ENCODE measurements around the gene TBC1D22A.

The TBC1D22A gene

GRCh38 chr22:47066616-47066905 is 304.1 kb downstream of the TBC1D22A start:
- Histone ChIP-seq H3K4me1 (ENCODE audit: low read length) (no peaks in the 10 kb centered on the region), H3K27ac (ENCODE audit: low read length) (no peak overlapping the region), H3K9me2 (replicated peaks; ENCODE audit: insufficient read depth, low read length) (no peaks in the 10 kb centered on the region), H3K27me3 (replicated peaks; ENCODE audit: insufficient read depth, low read length) (no peaks in the 10 kb centered on the region), H3K36me3 (replicated peaks; ENCODE audit: insufficient read depth, low read length) (no peaks in the 10 kb centered on the region), H3K4me3 (ENCODE audit: low read length) (no peak overlapping the region), H2AFZ (ENCODE audit: low read length) (no peak overlapping the region), H4K20me1 (ENCODE audit: insufficient read depth, low read length) (no peaks in the 10 kb centered on the region), H3F3A (ENCODE audit: insufficient read depth, low read length) (no peaks in the 10 kb centered on the region), H3K4me2 (ENCODE audit: low read depth, low read length) (no peak overlapping the region), H3K9me3 (replicated peaks; ENCODE audit: insufficient read depth, low read length) (no peaks in the 10 kb centered on the region), H3K79me2 (ENCODE audit: low read length) (no peaks in the 10 kb centered on the region), H3K9ac (ENCODE audit: low read length) (no peak overlapping the region)
- DNase-seq = no peak
- TF ChIP-seq, protein P1, sequence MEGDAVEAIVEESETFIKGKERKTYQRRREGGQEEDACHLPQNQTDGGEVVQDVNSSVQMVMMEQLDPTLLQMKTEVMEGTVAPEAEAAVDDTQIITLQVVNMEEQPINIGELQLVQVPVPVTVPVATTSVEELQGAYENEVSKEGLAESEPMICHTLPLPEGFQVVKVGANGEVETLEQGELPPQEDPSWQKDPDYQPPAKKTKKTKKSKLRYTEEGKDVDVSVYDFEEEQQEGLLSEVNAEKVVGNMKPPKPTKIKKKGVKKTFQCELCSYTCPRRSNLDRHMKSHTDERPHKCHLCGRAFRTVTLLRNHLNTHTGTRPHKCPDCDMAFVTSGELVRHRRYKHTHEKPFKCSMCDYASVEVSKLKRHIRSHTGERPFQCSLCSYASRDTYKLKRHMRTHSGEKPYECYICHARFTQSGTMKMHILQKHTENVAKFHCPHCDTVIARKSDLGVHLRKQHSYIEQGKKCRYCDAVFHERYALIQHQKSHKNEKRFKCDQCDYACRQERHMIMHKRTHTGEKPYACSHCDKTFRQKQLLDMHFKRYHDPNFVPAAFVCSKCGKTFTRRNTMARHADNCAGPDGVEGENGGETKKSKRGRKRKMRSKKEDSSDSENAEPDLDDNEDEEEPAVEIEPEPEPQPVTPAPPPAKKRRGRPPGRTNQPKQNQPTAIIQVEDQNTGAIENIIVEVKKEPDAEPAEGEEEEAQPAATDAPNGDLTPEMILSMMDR (IDR thresholded peaks at IDR 0.05; ENCODE audit: low read length) = no peak
- TF ChIP-seq EZH2phosphoT487 (IDR thresholded peaks at IDR 0.05; ENCODE audit: low read length) (no peak), EZH2 (optimal IDR thresholded peaks at IDR 0.05; ENCODE audit: low read depth, low read length) (no peak)

- Histone ChIP-seq H3K9ac (ENCODE audit: low read length) (no peak overlapping the region), H3K27ac (ENCODE audit: low read length) (no peak overlapping the region), H3K36me3 (replicated peaks; ENCODE audit: insufficient read depth, low read length) (no peaks in the 10 kb centered on the region), H3K79me2 (ENCODE audit: low read length) (no peaks in the 10 kb centered on the region), H3K4me1 (ENCODE audit: low read length) (no peaks in the 10 kb centered on the region), H3K4me3 (ENCODE audit: low read length) (no peak overlapping the region), H3F3A (ENCODE audit: insufficient read depth, low read length) (no peaks in the 10 kb centered on the region), H2AFZ (ENCODE audit: low read length) (no peak overlapping the region), H3K9me2 (replicated peaks; ENCODE audit: insufficient read depth, low read length) (no peaks in the 10 kb centered on the region), H3K9me3 (replicated peaks; ENCODE audit: insufficient read depth, low read length) (no peaks in the 10 kb centered on the region), H3K27me3 (replicated peaks; ENCODE audit: insufficient read depth, low read length) (no peaks in the 10 kb centered on the region), H3K4me2 (ENCODE audit: low read depth, low read length) (no peak overlapping the region), H4K20me1 (ENCODE audit: insufficient read depth, low read length) (no peaks in the 10 kb centered on the region)
- no peak for DNase-seq
- no peak for TF ChIP-seq EZH2 (optimal IDR thresholded peaks at IDR 0.05; ENCODE audit: low read depth, low read length)
- TF ChIP-seq, protein P1 (IDR thresholded peaks at IDR 0.05; ENCODE audit: low read length) = no peak
- no peak for TF ChIP-seq EZH2phosphoT487 (IDR thresholded peaks at IDR 0.05; ENCODE audit: low read length)
Observed at GRCh38 chr22:47067321-47067890, 305.0 kb downstream of the TBC1D22A start.

GRCh38 chr22:47067911-47068625 is 305.6 kb downstream of the TBC1D22A start:
- Histone ChIP-seq H2AFZ (ENCODE audit: low read length) (no peak overlapping the region), H3K36me3 (replicated peaks; ENCODE audit: insufficient read depth, low read length) (no peaks in the 10 kb centered on the region), H4K20me1 (ENCODE audit: insufficient read depth, low read length) (no peaks in the 10 kb centered on the region), H3K9me2 (replicated peaks; ENCODE audit: insufficient read depth, low read length) (no peaks in the 10 kb centered on the region), H3K27ac (ENCODE audit: low read length) (no peak overlapping the region), H3F3A (ENCODE audit: insufficient read depth, low read length) (no peaks in the 10 kb centered on the region), H3K9ac (ENCODE audit: low read length) (no peak overlapping the region), H3K27me3 (replicated peaks; ENCODE audit: insufficient read depth, low read length) (no peaks in the 10 kb centered on the region), H3K4me1 (ENCODE audit: low read length) (no peaks in the 10 kb centered on the region), H3K4me3 (ENCODE audit: low read length) (no peak overlapping the region), H3K9me3 (replicated peaks; ENCODE audit: insufficient read depth, low read length) (no peaks in the 10 kb centered on the region), H3K79me2 (ENCODE audit: low read length) (no peaks in the 10 kb centered on the region), H3K4me2 (ENCODE audit: low read depth, low read length) (no peak overlapping the region)
- no peak for DNase-seq
- no peak for TF ChIP-seq EZH2phosphoT487 (IDR thresholded peaks at IDR 0.05; ENCODE audit: low read length)
- TF ChIP-seq, protein P1 (IDR thresholded peaks at IDR 0.05; ENCODE audit: low read length) = no peak
- TF ChIP-seq EZH2 (optimal IDR thresholded peaks at IDR 0.05; ENCODE audit: low read depth, low read length) = no peak
